ENCODE measurements around the gene BSDC1. TPM values are rescaled to one million over a fixed set of nuclear protein-coding genes. Genes with fewer than 3 reads are reported as not detected.

The BSDC1 gene
- total and polyA plus RNA-seq, 10 donors, result 18.4 to 95.8 (median 66.8) TPM

DNA sequence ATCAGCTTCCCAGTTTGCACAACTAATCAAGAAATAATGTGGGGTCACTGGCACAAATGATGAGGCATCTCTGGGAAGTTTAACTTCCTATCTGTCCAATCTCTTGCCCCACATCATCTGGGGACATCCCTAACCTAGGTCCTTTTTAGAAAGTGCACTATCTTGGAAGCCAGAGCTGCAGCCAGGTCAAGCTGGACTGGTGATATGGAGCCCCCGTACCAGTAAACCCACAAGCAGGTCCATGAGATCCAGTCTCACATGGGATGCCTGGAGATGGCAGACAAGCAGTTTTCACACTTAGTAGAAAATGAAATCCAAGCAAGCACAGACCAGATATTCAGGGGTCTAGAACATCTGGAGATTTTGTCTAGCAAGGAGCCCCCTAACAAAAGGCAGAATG lies 27.5 kb upstream of the BSDC1 start:
- peaks cover 0 to 18% (median 5%) of the 10 kb centered on the region in 7 donors for H3K27me3 ChIP-seq (replicated peaks in 1 of 7)
- no peak overlapping the region for H3K27ac ChIP-seq
- DNase-seq, result no peak
- no peaks in the 10 kb centered on the region for H3K36me3 ChIP-seq
- intact Hi-C loops (cut with DNase I; ENCODE audit: low total_unique reads), result no loop called here
- no peak overlapping the region for H3K4me3 ChIP-seq
- TF ChIP-seq POLR2AphosphoS5 (IDR thresholded peaks at IDR 0.05), result no peak
- no peak for TF ChIP-seq POLR2A (IDR thresholded peaks at IDR 0.05)
- TF ChIP-seq, protein P1, sequence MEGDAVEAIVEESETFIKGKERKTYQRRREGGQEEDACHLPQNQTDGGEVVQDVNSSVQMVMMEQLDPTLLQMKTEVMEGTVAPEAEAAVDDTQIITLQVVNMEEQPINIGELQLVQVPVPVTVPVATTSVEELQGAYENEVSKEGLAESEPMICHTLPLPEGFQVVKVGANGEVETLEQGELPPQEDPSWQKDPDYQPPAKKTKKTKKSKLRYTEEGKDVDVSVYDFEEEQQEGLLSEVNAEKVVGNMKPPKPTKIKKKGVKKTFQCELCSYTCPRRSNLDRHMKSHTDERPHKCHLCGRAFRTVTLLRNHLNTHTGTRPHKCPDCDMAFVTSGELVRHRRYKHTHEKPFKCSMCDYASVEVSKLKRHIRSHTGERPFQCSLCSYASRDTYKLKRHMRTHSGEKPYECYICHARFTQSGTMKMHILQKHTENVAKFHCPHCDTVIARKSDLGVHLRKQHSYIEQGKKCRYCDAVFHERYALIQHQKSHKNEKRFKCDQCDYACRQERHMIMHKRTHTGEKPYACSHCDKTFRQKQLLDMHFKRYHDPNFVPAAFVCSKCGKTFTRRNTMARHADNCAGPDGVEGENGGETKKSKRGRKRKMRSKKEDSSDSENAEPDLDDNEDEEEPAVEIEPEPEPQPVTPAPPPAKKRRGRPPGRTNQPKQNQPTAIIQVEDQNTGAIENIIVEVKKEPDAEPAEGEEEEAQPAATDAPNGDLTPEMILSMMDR (IDR thresholded peaks at IDR 0.05 in 8 of 11, conservative IDR thresholded peaks at IDR 0.05 in 3 of 11), result no peak
- H3K4me1 ChIP-seq, result peaks cover 0 to 8% (median 2%) of the 10 kb centered on the region in 6 donors
- WGBS, 5 donors, result 63 to 94% (median 90%) methylated on average over 1 of the region's 1 CpG
- peaks cover 0 to 17% (median 5%) of the 10 kb centered on the region in 8 donors for H3K9me3 ChIP-seq

DNA sequence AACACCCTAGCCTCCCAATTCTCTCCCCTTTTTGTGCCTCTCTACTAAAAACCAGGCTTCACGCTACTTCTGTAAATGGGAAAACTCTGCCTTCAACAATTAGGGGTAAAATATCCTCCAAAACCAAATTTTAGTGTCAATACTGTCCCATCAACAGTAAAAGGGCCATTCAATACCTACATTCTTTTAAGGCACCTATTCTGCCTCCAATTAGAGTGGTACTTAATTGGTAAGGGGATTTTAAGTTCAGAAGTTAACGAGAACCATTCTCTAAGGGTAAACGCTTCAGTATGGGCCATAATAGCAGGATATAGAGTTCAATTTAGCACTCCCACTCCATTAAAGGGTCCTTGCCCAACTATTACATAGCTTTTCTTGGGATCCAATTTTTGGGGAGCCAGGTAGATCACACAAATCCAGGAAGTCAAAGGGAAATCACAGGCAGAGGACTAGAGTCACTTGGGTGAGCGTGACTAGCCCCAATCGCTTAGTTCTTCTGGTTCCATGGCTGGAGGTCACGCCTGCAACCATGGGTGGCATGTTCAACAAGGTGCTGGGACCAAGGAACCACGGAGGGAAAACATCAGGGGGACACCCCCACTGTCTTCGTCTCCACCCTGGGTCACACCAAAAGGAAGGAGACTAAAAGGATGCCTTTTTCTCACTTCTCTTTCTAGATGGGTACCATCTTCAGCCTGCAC lies 20.1 kb upstream of the BSDC1 start:
- Histone ChIP-seq H3K27ac (no peak overlapping the region), H3K4me1 (peaks cover 0 to 8% (median 2%) of the 10 kb centered on the region in 6 donors), H3K4me3 (no peak overlapping the region), H3K9me3 (peaks cover 0 to 29% (median 9%) of the 10 kb centered on the region in 8 donors), H3K36me3 (no peaks in the 10 kb centered on the region), H3K27me3 (replicated peaks in 1 of 7) (no peaks in the 10 kb centered on the region)
- no peak for TF ChIP-seq POLR2A (IDR thresholded peaks at IDR 0.05)
- TF ChIP-seq, protein P1 (IDR thresholded peaks at IDR 0.05 in 8 of 11, conservative IDR thresholded peaks at IDR 0.05 in 3 of 11), result peak in 6 of 11 experiments; percentile 12 to 61 (median 55)
- intact Hi-C loops (cut with DNase I; ENCODE audit: low total_unique reads), result no loop called here
- no peak for DNase-seq
- WGBS, 5 donors, result 76 to 87% (median 83%) methylated on average over 8 of the region's 8 CpGs

- 46 to 61% (median 49%) methylated on average over 10 of the region's 10 CpGs for WGBS, 5 donors
These were observed 19.4 kb upstream of the BSDC1 start for GRCh38 chr1:32413507-32414185.

More at GRCh38 chr1:32413507-32414185, 19.4 kb upstream of the BSDC1 start:
- peaks cover 0 to 8% (median 2%) of the 10 kb centered on the region in 6 donors for H3K4me1 ChIP-seq
- intact Hi-C loops (cut with DNase I; ENCODE audit: low total_unique reads), result no loop called here
- H3K27me3 ChIP-seq (replicated peaks in 1 of 7), result no peaks in the 10 kb centered on the region
- no peak for DNase-seq
- H3K9me3 ChIP-seq, result peaks cover 0 to 22% (median 8%) of the 10 kb centered on the region in 8 donors
- H3K4me3 ChIP-seq, result no peak overlapping the region
- TF ChIP-seq POLR2AphosphoS5 (IDR thresholded peaks at IDR 0.05), result peak in 1 of 3 donors; percentile 43
- TF ChIP-seq, protein P1 (IDR thresholded peaks at IDR 0.05 in 8 of 11, conservative IDR thresholded peaks at IDR 0.05 in 3 of 11), result peak; percentile 57 to 88 (median 83)
- no peak for TF ChIP-seq POLR2A (IDR thresholded peaks at IDR 0.05)
- H3K36me3 ChIP-seq, result no peaks in the 10 kb centered on the region
- H3K27ac ChIP-seq, result peak overlapping the region in 5 of 8 donors; percentile 3 to 52 (median 18)
